COLO668 (cell line): ENCODE results near the gene C16orf95.
"Not testable (repeated sequence)": the region's sequence is repeated elsewhere in the genome, so short reads cannot be mapped to it uniquely, and the experiment has no call there.

Experiments used
- DNase-seq: peaks from one replicate; lab custom pipeline; 2025; ENCODE audit not compliant: unreplicated experiment; lab: John Stamatoyannopoulos, UW

The C16orf95 gene, protein sequence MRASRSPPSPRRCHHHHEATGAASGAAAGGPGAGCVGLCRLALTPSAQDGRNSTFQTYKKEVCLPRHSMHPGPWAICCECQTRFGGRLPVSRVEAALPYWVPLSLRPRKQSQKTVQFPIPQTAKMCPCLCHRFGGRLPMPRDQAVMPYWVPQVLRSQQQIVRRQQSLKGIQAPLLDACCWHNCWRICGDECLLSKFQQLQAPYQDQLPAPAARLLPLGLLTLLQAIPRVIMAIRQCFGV

DNA sequence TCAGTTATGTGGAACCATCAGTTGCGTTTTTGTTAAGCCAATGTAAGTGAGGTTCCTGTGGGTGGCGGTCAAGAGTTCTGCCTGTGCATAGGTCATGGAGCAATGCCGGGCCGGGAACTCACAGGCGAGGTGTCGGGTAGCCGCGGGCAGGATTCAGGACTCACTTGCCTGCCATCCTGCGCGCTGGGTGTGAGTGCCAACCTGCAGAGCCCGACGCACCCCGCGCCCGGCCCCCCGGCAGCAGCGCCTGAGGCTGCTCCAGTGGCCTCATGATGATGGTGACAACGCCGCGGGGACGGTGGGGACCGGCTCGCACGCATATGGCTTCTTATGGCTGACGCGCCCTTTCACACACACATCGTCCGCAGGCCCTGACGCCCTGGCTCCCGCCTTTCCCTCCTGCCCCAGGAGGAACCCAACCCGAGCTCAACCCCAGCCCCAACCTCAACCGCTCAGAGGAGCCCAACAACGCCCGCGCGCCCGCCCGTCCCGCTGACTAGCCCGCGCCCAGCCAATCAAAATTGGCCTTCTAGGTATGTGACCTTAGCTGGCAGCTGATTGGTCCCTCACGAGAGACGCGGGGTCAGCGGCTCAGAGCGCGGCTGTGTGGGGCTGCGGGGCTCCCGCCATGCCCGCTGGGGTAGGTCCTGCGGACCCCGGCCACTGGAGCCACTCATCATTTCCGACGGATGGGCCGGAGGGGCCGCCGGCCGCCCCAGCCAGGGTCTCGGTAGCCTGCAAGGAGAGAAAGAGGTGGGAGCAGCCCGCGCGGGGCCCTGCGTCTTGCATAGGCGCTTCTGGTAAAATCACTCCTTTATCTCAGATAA lies at the start of gene C16orf95:
C16orf95 (minus strand) TSS at position 470 of the 827 bp plus-strand sequence; CDS start at position 320, 150 bp downstream.
- peak; percentile 95 for DNase-seq

DNA sequence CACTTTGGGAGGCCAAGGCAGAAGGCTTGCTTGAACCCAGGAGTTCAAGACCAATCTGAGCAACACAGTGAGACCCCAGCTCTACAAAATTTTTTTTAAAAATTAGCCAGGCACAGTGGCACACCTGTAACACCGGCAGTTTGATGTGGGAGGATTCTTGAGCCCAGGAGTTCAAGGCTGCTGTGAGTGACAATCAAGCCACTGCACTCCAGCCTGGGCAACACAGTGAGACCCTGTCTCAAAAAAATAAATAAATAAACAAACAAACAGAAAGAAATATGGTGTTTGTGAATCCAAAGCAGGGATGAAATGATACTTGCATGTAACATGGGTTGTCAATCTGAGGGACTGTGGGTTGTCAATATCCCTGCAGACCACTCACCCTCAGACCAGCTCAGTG lies 49.7 kb upstream of the C16orf95 start:
- no peak for DNase-seq

DNA sequence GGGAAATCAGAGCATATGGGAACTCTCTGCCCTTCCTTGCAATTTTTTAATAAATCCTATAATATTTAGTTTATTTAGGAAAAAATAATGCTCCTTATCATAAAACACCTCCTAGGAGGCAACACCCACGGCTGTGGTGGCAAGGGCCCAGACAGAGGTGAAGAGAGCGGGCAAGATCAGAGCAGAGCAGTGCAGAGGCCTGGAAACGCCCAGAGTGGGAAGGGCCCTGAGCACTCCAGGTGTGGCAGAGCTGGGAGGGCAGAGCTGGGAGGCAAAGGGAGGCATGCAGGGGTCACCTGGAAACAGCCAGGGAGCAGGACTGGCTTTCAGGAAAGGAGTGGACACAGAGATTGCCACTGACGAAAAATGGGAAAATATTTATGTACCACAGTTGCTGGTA lies 49.1 kb upstream of the C16orf95 start:
- DNase-seq: no peak

DNA sequence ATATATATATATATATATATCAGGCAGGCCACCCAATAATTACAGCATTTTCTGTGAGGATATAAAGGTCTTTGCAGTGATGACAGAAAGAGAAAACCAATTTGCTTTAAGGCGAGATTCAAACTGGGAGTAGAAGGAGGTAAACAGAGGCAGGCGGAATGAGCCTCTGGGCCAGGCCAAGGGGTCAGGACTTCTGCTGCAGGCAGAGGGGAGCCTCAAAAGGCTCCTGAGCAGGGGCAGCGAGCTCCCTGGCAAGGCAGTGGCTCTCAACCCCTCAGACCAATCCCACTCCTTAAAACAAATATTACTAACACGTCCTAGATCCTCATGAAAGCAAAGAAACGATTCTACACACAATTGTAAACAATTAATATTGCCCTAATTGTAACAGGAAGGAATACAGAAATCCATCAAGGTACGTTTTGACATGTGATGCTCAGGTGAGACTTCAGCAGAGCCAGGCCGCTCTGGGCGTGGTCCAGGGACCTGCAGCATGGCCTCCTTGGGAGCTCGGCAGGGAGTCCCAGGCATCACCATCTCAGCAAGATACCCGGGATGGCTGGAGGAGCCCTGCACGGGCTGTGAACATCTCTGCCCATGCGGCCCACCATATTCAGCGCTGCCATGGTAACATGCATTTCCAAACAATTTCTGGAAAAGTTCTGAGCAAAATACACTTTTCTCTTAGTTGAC lies 48.0 kb upstream of the C16orf95 start:
- no peak for DNase-seq

DNA sequence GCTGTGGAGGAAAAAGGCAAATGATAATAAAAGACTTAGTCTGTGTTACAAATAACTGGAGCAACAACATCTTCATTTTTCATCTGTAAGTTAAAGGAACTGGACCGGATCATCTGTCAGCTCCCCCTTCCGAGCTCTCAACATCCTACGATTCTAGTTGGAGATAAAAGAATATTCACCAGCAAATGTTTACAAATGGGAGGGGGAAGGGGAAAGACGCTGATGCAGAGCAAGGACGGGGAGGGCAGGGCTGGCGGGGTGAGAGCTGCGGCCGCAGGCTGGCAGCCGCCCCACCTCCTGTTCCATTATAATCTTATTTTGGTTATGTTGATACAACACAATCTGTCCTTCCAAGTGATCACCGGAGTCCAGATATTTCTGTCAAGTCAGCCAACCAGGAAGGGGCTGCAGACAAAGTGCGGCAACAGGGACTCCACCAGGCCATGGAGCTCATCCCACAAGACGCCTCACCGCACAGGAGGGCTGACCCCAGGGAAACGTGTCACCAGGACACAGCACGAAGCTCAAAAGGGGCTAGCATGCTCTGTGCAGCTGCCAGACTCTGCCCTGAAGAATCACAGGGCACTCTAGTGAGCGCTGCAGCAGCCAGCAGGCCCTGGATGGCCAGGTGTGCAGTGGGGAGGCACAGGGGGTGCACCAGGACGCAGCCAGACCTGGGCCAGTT lies 46.7 kb upstream of the C16orf95 start:
- DNase-seq: peak; percentile 34

DNA sequence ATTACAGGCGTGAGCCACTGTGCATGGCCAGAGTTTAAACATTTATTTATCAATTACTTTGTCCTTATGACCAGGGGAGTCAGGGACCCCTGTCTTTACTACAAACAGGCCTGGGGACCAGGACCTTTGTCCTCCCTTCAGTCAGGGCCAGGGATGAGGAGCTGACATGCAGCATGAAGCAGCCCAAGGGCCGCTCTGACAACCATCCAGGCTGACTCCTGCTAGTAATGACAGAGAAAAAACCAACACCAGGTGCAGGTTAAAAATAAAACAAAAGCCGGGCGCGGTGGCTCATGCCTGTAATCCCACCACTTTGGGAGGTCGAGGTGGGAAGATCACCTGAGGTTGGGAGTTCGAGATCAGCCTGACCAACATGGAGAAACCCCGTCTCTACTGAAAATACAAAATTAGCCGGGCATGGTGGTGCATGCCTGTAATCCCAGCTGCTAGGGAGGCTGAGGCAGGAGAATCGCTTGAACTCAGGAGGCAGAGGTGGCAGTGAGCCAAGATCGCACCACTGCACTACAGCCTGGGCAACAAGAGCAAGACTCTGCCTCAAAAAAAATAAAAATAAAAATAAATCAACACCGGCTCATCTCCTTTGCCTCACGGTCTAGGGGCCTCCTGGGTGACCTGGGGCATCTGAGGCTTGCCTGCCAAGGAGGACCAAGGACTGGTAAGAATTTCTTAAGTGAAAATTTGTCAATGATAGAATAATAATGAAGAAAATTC lies 45.8 kb upstream of the C16orf95 start:
- DNase-seq: not testable (repeated sequence)

DNA sequence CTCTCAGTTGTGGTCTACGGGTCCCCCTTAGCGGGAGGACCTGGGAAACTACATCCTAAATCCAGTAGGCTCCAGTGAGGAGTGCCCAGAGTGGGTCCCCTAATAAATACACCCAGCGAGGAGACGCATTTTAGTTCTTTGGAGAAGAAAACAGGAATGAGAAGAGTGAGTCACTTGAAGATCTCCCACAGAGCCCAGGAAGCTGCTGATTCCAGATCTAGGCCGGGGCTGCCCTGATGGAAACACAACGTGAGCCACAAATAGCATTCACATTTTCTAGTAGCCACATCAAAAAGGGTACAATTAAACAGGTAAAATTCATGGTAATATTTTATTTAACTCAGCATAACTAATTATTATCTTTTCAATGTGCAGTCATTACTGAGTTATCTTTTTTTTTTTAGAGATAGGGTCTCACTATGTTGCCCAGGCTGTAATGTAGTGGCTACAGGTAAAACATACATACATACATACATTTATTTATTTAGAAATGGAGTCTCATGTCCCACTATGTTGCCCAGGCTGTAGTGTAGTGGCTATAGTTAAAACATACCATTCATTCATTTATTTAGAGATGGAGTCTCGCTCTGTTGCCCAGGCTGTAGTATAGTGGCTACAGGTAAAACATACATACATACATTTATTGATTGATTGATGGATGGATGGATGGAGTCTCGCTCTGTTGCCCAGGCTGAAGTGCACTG lies 44.9 kb upstream of the C16orf95 start:
- no peak for DNase-seq

DNA sequence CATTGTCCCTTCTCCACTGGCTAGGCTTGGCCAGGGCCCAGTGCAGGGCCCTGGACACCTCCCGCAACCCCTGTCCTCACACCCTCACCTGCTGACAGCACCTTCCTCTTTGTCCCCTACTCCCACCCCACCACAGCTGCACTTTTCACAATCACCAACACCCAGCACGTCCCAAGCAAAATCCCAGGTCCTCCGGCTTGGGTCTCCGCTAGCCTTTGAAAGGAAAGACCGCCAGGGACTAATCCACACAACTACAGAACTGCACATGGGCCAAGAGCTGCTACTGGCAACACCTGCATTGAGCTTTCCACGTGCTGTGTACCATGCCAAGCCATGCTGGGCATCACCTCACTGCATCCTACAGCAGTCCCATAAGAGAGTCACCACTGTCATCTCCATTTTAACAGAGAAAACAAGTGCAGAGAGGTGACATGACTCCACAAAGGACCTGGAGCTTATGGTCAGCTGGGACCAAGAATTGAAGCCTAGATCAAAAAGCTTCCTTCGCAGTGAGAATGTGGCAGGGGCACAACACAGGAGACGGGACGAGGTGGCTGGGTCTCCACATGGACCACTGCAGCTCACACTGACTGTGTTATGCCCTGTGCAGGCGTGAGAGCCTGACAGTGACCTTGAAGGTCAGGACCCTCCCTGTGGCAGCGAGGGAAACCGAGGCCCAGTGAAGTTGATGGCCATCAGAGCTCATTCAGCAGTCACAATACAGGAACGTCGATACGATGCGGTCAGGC lies 43.8 kb upstream of the C16orf95 start:
- no peak for DNase-seq

DNA sequence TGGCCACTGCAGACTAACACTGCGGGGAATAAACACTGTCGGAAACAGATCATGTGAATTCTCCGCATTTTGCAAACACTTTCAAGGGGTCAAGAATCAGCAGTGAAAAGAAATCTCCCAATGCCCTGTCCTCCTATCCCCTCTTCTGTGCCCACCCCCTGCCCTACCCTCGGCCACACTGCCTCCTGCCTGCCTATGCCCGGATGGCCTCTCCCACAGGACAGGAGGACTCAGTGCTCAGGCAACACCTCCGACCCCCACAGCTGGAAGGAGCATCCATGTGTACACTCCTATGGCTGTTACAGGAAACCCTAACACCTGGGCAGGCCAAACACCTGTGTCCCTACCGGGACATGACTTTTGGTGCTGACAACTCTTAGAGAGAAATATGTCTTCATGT lies 41.9 kb upstream of the C16orf95 start:
- no peak for DNase-seq

DNA sequence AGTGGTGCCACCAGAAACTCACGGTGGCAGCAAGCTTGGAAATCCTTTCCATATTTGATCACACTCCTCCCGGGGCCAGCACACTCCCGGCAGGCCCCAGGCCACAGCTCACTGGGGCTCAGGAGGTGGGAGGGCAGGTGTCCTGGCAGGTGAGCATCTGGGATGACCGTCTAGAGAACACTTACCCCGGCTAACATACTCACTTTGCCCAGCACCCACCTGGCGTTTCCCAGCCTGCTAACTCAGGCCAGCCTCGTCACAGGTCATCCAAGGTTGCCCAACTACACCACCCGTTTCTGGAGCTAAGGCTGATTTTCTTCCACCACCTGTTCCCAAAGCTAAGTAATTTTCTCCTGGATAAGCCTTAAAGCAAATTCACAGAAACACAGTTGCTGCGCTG lies 41.5 kb upstream of the C16orf95 start:
- DNase-seq: no peak

DNA sequence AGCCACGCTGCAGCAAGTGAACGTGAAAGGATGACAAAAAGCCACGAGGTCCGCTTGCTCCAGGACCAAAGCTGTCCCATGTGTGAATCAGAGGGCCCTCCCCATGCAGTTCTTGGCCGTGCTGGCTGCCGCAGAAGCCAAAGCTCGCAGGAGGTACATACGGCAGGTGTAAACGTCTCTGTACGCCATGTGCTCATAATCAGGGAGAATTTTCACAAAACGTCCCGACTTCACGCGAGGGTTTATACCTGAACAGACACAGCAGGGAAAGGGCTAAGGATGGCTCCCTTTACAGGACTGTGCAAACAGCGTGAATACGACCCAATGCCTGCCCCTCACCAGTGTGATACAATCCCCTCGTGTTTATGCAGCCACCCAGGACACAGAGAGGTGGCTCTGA lies 41.1 kb upstream of the C16orf95 start:
- DNase-seq: no peak

DNA sequence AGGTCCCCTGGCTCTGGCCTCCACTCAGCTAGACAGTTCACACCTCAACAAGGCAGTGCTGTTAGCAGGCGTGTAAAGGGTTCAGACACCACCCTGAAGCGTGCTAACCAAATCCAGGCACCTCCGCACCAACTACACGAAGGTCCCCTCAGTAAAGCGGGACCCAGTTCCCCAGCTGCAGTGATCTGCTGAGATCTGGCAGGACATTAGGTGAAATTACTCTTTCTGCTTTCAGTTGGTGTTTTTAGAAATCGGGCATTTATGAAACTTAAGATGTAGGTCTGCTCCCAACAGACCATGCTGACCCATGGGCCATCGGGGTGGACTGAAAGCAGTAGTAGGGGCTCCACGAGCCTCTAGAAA lies 39.3 kb upstream of the C16orf95 start:
- no peak for DNase-seq

DNA sequence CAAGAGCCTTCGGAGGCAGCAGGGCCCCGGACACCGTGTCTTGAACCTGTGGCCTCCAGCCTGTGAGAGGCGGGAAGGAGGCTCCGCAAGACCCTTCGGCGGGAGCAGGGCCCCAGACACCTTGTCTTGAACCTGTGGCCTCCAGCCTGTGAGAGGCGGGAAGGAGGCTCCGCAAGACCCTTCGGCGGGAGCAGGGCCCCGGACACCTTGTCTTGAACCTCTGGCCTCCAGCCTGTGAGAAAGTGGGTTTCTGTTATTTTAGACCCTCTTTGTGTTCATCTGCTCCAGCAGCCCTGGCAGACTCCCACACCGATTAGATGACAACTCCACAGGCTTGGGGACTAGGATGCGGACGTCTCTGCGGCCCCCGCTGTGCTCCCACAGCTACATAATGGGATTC lies 36.4 kb upstream of the C16orf95 start:
- DNase-seq: no peak

DNA sequence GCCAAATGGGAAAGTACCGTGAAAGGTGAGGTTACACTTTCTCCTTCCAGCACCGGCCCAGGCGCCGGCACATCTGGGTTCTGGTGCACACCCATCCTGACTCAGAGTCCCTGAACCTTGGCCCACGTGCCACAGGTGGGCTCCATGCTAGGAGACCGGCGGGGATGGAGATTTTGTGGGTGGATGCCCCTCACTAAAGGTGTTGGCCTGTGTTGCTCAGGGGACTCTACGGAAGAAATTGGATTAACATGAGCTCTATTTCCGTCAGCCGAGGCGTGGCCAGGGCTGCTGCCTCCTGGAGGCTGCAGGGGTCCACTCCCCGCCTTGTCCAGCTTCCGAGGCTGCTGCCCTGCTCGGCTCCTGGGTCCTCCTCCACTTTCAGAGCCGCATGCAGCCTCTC lies 35.6 kb upstream of the C16orf95 start:
- DNase-seq: no peak

DNA sequence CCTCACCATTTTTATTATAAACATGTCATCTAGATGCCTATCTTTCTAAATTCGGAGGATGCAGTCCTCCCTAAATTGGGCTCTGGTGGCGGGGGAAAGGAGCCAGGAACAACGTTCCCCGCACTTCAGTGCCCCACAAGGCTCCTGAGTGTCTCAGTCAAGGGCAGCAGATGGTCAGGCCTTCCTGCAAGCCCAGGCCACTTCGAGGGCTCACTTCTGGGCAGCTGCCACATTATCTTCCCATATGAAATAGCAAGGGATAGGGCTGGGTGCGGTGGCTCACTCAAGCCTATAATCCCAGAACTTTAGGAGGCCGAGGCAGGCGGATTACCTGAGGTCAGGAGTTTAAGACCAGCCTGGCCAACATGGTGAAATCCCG lies 34.1 kb upstream of the C16orf95 start:
- no peak for DNase-seq

DNA sequence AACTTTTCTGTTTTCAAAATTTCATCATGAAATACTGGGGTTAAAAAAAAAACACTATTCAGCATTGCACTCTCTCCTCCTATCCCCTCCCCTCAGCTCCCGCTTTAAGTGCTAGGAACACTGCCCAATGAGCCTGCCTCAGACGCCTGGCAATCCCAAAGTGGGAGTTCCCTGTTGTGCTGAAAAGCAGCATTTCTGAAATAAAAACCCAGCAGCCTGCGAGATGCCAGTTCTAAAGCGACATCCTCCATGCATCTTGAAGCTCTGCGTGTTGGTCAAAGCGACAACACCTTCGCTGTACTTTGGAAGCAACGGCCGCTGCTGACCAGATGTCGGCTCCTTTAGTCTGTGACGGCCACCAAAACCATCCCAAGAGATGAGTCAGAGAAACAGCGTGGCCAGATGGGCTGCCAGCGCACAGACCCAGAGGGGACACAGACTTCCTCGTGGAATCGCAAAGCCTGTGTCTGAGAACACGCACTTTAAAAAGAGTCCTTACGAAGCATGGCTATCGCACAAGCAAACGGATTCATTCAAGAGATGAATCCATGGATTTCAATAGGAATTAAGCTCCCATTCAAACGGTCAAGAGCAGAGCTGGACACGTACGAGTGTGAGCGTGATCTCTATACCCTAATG lies 33.6 kb upstream of the C16orf95 start:
- no peak for DNase-seq

DNA sequence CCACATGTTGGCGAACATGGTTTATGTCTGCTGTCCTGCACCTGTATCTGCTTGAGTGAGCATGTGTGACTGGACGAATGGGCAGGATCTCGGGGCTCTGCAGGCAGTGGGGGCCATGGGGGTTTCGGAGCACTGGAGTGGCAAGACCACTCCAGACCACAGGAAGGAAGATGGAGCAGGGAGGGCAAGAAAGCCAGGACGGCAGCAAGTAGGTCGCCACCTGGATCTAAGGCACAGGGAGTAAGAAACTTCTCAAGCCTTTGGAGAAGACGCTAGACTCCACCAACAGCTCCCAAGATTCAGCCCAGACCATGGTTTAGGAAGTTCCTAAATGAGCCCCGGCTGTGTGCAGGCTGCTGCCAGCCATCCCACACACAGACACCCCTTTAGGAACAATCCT lies 32.8 kb upstream of the C16orf95 start:
- DNase-seq: no peak

DNA sequence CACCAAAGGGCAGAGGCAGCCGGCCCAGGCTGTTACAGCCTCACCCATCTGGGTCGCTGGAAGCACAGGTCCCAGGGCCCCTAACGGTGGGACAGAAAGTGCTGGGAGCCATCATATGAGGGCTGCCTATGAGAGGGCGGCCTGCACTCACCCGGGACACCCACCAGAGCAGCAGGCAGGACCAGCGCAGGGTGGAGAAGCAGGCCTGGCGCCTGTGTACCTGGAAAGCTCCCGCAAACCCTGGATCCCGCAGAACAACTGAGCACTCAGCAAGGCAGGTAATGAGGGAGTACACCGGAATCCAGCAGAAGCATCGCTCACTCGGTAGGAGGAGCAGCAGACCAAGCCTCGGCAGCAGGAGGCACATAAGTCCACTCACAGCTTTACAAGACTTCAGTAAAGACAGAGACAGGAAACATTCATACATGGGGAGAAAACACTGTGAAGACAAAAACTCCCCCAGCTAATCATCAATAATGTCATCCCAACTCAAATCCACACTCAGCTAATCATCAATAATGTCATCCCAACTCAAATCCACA lies 31.5 kb upstream of the C16orf95 start:
- DNase-seq: no peak
